Astrocyte (in vitro differentiated cells and primary cell): ENCODE measurements around the gene HYAL4.
"Not testable (repeated sequence)": the region's sequence is repeated elsewhere in the genome, so short reads cannot be mapped to it uniquely, and the experiment has no call there.

Experiments used
- CTCF ChIP-seq: IDR thresholded peaks from 2 replicates; pipeline ENCODE4 v1.5.1; 2011; ENCODE audit warnings: low read depth, mild to moderate bottlenecking, inconsistent platforms, low read length, moderate library complexity; ENCODE audit not compliant: insufficient read depth
- EZH2 ChIP-seq: IDR thresholded peaks from 2 replicates; pipeline ENCODE4 v1.6.1; 2012; ENCODE audit warnings: mild to moderate bottlenecking, low read length, inconsistent platforms; ENCODE audit not compliant: insufficient read depth

- not testable (repeated sequence) for TF ChIP-seq CTCF, EZH2
These were observed 25.2 kb upstream of the HYAL4 start for GRCh38 chr7:123819795-123820194.
